Cardiac muscle cell (in vitro differentiated cells and primary cell): ENCODE measurements around the gene CYP4V2. TPM values are rescaled to one million over a fixed set of nuclear protein-coding genes. Genes with fewer than 3 reads are reported as not detected.
A peak's percentile ranks its signal among the peaks of the same experiment; 100 is the strongest.

Experiments
- DNase-seq, 2 donors: peaks; one replicate each; pipeline versions ENCODE4 v3.0.0 to v3.0.0-alpha.2; 2010 to 2017; ENCODE audit warnings: low read depth in 1 of 2, low spot score in 1 of 2
- H3K27ac ChIP-seq: fragments of 200-600 bp; sonication (generic); 2 replicates; pipeline ENCODE4 v1.5.1; 2016
- H3K27me3 ChIP-seq: fragments of 200-600 bp; sonication (generic); 2 replicates; pipeline ENCODE4 v1.6.0; 2016; ENCODE audit warnings: control low read depth
- H3K36me3 ChIP-seq: fragments of 200-600 bp; sonication (generic); 2 replicates; pipeline ENCODE4 v1.5.1; 2016; ENCODE audit warnings: control low read depth
- H3K4me1 ChIP-seq: fragments of 200-600 bp; sonication (generic); 2 replicates; pipeline ENCODE4 v1.8.1; 2017; ENCODE audit warnings: low read depth, mild to moderate bottlenecking, mixed run types
- H3K4me3 ChIP-seq: fragments of 200-600 bp; sonication (generic); 2 replicates; pipeline ENCODE4 v1.5.1; 2016; ENCODE audit warnings: mild to moderate bottlenecking
- H3K9me3 ChIP-seq: fragments of 200-600 bp; sonication (generic); 2 replicates; pipeline ENCODE4 v1.5.1; 2017; ENCODE audit warnings: low read depth, mild to moderate bottlenecking, control low read depth
- polyA plus RNA-seq: library from polyadenylated mRNA; unstranded; fragments of >200 nt; fragmentation: Nextera tagmentation; extraction: Ambion mirVana; gene quantifications from 2 replicates; pipeline ENCODE4 v1.2.1, GENCODE V29; 2016
- total RNA-seq: library from RNA; depleted of rRNA; stranded (reverse); fragments of >200 nt; gene quantifications from 2 replicates; pipeline ENCODE4 v1.2.3, GENCODE V29; 2016
- TF ChIP-seq, protein P1 (sequence below): IDR thresholded peaks from 2 replicates; pipeline ENCODE4 v1.5.1; 2012; ENCODE audit warnings: low read depth, mild to moderate bottlenecking, low read length

Gene CYP4V2
- total and polyA plus RNA-seq, 2 experiments from 2014 or later: 7.2 to 7.3 TPM

DNA sequence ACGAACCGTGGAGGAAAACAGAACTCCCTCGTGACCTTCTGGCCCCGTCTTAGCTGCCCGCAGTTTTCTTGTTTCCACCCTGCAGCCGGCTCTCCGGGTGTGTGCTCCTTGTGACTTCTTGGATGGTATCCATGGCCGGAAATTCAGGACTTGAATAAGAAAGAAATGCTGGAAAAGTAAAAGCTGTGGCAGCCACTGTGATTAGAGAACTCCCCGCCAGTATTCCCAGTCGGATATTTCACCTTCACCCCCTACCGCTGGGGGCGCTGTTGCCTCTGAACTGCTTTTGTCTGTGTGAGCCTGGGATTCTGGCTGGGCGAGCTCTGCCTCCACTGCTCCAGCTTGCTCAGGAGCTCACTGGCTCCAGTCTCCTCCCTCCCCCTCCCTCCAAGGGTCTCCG lies 41.5 kb upstream of the CYP4V2 start:
- H3K36me3 ChIP-seq: no peaks in the 10 kb centered on the region
- peaks cover 25% of the 10 kb centered on the region for H3K27me3 ChIP-seq
- H3K9me3 ChIP-seq: no peaks in the 10 kb centered on the region
- no peaks in the 10 kb centered on the region for H3K4me1 ChIP-seq
- TF ChIP-seq, protein P1, sequence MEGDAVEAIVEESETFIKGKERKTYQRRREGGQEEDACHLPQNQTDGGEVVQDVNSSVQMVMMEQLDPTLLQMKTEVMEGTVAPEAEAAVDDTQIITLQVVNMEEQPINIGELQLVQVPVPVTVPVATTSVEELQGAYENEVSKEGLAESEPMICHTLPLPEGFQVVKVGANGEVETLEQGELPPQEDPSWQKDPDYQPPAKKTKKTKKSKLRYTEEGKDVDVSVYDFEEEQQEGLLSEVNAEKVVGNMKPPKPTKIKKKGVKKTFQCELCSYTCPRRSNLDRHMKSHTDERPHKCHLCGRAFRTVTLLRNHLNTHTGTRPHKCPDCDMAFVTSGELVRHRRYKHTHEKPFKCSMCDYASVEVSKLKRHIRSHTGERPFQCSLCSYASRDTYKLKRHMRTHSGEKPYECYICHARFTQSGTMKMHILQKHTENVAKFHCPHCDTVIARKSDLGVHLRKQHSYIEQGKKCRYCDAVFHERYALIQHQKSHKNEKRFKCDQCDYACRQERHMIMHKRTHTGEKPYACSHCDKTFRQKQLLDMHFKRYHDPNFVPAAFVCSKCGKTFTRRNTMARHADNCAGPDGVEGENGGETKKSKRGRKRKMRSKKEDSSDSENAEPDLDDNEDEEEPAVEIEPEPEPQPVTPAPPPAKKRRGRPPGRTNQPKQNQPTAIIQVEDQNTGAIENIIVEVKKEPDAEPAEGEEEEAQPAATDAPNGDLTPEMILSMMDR: peak; percentile 77
- peak; percentile 21 to 83 for DNase-seq
- H3K27ac ChIP-seq: no peak overlapping the region
- H3K4me3 ChIP-seq: no peak overlapping the region

DNA sequence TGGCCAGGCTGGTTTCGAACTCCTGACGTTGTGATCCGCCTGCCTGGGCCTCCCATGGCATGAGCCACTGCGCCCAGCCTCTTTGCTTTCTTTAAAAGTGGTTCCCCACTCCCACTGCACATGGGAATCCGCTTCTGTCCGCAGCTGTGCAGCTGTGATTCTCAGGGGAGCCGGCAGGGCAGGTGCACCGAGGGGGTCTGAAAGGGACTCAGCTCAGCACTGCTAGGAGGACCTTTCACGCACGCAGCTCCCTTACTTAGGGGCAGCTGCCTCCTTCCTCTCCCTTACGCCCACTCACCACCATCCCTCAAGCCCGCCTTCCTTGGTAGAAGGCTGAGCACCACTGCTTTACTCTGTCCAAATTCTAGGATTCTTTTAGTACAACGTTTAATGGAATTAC lies 40.4 kb upstream of the CYP4V2 start:
- H3K27ac ChIP-seq: no peak overlapping the region
- H3K27me3 ChIP-seq: peaks cover 25% of the 10 kb centered on the region
- H3K36me3 ChIP-seq: no peaks in the 10 kb centered on the region
- no peak overlapping the region for H3K4me3 ChIP-seq
- no peaks in the 10 kb centered on the region for H3K9me3 ChIP-seq
- TF ChIP-seq, protein P1: no peak
- DNase-seq: no peak
- H3K4me1 ChIP-seq: no peaks in the 10 kb centered on the region

DNA sequence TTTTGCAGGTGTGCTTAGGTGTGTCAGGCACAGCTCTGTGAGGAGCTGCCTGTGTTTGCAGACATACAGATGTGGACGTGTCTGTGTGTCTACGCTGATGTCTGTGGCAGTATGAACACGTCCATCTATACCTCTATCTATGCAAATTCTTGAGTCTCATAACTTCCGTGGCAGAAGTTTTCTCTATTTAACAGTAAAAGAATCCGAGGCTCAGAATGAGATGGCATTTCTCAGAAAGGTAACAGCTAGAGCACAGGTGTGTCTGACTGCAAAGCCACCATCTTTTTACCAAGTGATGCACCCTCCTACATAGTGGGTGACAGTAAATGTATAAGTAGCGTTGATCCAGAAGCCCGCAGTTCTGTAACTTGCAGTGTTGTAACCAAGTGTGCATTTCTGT lies 39.9 kb upstream of the CYP4V2 start:
- no peak overlapping the region for H3K27ac ChIP-seq
- H3K36me3 ChIP-seq: no peaks in the 10 kb centered on the region
- DNase-seq: no peak
- no peaks in the 10 kb centered on the region for H3K9me3 ChIP-seq
- TF ChIP-seq, protein P1: no peak
- no peak overlapping the region for H3K4me3 ChIP-seq
- no peaks in the 10 kb centered on the region for H3K4me1 ChIP-seq
- H3K27me3 ChIP-seq: peaks cover 19% of the 10 kb centered on the region

DNA sequence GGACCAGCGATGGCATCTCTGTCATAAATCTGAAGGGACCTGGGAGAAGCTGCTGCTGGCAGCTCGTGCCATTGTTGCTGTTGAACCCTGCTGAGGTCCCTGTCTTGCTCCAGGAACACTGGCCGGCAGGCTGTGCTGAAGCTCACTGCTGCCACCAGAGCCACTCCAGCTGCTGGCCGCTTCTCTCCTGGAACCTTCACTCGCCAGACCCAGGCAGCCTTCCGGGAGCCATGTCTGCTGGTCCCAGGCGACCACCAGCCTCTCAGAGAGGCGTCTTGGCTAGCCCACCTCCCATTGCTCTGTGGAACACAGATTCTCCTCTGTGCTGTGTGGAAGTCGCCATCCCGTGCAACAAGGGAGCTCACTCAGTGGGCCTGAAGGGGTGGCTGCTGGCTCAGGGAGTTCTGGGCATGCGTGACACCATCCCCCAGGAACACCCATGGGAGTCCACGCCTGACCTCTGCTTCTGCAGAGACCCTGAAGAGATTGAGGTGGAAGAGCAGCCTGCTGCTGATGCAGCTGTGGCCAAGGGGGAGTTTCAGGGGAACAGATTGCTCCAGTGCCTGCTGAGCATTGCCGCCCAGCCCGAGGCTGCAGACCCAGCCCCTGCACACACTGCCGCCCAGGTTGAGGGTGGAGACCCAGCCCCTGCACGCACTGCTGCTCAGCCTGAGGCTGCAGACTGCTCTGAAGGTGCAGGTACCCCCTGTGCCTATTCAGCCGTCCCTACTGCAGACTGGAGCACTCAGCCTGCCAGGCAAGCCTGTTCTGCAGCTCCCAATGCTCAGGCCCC lies 33.1 kb upstream of the CYP4V2 start:
- H3K27me3 ChIP-seq: no peaks in the 10 kb centered on the region
- TF ChIP-seq, protein P1: no peak
- DNase-seq: no peak

DNA sequence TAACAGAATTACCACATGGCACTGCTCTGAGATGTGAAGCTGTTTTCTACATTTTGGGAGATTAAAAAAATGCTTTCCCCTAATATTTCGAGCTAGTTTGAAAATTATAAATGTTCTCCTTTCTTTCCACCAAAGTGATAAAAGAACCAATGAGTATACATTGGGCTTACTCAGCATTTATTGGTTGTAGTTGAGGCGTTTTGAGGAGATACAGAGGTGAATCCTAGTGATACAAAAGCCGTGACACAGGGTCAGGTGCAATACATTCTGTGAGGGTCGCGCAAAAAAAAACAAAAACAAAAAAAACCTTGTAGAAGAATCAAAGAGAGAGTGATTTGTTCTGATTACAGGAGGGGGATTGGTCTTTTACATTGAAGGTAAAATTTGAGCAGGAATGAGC lies 32.4 kb upstream of the CYP4V2 start:
- H3K36me3 ChIP-seq: no peaks in the 10 kb centered on the region
- no peak for DNase-seq

More for the DNA sequence above, 33.1 kb upstream of the CYP4V2 start:
- no peaks in the 10 kb centered on the region for H3K36me3 ChIP-seq
- no peaks in the 10 kb centered on the region for H3K9me3 ChIP-seq
- no peak overlapping the region for H3K4me3 ChIP-seq
- no peaks in the 10 kb centered on the region for H3K4me1 ChIP-seq
- H3K27ac ChIP-seq: no peak overlapping the region

More for the DNA sequence above, 32.4 kb upstream of the CYP4V2 start:
- Histone ChIP-seq H3K4me3 (no peak overlapping the region), H3K9me3 (no peaks in the 10 kb centered on the region), H3K27me3 (no peaks in the 10 kb centered on the region), H3K27ac (no peak overlapping the region), H3K4me1 (no peaks in the 10 kb centered on the region)
- TF ChIP-seq, protein P1: no peak
